Fibroblast of villous mesenchyme (primary cell): ENCODE data around the gene NOL4L. TPM values are rescaled to one million over a fixed set of nuclear protein-coding genes. Genes with fewer than 3 reads are reported as not detected.

Experiments
- DNase-seq: peaks from one replicate; pipeline ENCODE4 v3.0.0-alpha.2; 2010; ENCODE audit warnings: low read depth
- H3K4me3 ChIP-seq: 2 replicates; pipeline ENCODE4 v1.5.1; 2011; ENCODE audit warnings: low read depth, mild to moderate bottlenecking, low read length
- CTCF ChIP-seq: IDR thresholded peaks from 2 replicates; pipeline ENCODE4 v1.5.1; 2012; ENCODE audit warnings: low read depth, mild to moderate bottlenecking, low read length; ENCODE audit not compliant: insufficient read depth
- total RNA-seq: library from RNA; depleted of rRNA; stranded (reverse); fragments of >200 nt; gene quantifications from 2 replicates; pipeline ENCODE4 v1.2.3, GENCODE V29; 2012

Gene NOL4L
- total RNA-seq, 1 donor, result 9.9 TPM

- no peak for DNase-seq
- H3K4me3 ChIP-seq, result no peak overlapping the region
- TF ChIP-seq CTCF, result no peak
Measured at GRCh38 chr20:32541323-32542258, 43.5 kb downstream of the NOL4L start.

GRCh38 chr20:32539817-32540675, 45.1 kb downstream of the NOL4L start:
- DNase-seq, result no peak
- TF ChIP-seq CTCF, result no peak
- no peak overlapping the region for H3K4me3 ChIP-seq

GRCh38 chr20:32539026-32539816, 45.9 kb downstream of the NOL4L start:
- H3K4me3 ChIP-seq, result no peak overlapping the region
- DNase-seq, result no peak
- no peak for TF ChIP-seq CTCF

- TF ChIP-seq CTCF, result no peak
- H3K4me3 ChIP-seq, result no peak overlapping the region
- no peak for DNase-seq
Measured at GRCh38 chr20:32538526-32538939, 46.6 kb downstream of the NOL4L start.

GRCh38 chr20:32537657-32538525, 47.2 kb downstream of the NOL4L start:
- no peak for DNase-seq
- no peak overlapping the region for H3K4me3 ChIP-seq
- TF ChIP-seq CTCF, result no peak
